SW480 (cell line): ENCODE measurements around the gene ST7L.

Experiments used
- DNase-seq: peaks from one replicate; pipeline ENCODE4 v3.0.0-alpha.2; 2016; ENCODE audit warnings: low spot score

Gene ST7L

GRCh38 chr1:112618114-112618720 is 724 bp downstream of the ST7L start:
- DNase-seq, result peak; percentile 16

GRCh38 chr1:112614460-112615065 is 4.4 kb downstream of the ST7L start:
- DNase-seq, result peak; percentile 29

DNA sequence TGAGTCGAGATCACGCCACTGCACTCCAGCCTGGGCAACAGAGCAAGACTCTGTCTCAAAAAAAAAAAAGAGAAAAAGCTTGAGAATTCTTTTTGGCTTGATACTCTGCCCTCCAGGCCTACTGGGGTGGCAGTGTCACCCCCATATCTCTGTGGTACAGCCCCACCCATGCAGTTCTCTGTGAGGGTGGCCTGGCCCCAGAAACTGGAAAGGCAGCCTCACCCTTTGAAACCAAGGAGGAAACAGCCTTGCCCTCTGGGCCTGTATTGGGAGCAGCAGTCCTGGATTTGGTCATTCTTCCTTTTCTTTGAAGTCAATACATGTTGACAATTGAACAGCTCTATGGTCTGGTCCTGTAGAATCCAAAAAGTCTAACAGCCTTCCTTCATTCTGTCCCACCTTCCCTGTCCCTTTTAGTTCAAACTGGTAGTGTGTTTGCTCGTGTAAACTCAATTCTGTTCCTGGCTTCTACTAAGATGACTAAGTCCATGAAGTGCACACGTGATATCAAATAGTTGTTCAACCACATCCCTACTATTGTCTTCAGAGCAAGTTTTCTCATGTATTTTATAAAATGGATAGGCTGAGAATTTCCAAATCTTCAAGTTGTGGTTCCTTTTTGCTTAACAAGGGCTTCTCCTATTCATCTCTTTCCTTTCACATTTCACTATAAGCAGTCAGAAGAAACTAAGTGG is 13.2 kb downstream of the ST7L start:
- no peak for DNase-seq

GRCh38 chr1:112603541-112603940 is 15.4 kb downstream of the ST7L start:
- DNase-seq, result no peak

DNA sequence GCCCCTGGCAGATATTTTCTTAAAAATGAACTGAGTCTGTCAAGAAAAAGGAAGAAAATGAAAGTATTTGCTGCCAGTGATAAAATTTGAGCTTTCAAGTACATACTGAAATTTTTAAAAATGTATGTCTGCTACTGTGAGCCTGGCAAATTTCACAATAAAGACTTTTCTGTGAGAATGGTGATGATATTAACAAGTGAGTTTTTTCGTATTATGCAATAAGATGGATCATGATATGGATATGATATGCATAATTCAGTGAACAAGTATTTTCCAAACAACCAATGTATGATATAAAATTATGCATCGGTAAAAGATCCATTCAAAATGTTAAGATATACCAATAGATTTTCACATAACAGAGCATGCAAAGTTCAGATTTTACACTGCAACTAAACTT is 15.9 kb downstream of the ST7L start:
- no peak for DNase-seq

GRCh38 chr1:112599477-112599876 is 19.5 kb downstream of the ST7L start:
- no peak for DNase-seq

DNA sequence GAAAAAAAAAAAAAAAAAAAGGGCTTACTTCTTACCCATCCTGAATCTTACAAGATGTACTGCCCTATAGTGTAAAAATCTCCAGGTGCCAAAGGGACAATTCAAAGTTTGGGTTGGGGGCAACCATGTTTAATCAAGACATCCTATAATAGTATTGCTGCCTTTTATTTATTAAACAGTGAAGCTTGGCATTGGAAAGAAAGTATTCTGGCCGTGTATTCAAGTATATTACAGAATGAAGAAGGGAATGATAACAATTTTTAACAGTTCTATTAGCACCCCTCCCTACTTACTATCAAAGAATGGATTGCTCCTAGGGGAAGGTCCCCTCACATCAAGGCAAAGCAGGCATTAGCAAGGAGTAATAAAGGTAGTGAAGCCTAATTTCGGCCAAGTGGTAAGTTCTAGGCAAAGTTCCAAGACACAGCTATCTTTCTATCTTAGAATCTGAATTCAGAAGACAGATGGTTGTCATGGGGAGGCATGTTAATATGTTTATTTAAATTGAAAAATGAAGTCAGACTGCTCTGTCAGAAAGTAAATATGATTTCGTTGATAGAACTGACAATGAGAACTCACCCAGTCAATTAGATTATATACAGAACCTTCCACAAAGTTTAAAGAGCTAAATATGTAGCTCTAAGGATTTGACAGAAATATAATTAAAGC is 24.6 kb downstream of the ST7L start:
- no peak for DNase-seq

- DNase-seq, result no peak
Observed at GRCh38 chr1:112589766-112590165, 29.2 kb downstream of the ST7L start.

DNA sequence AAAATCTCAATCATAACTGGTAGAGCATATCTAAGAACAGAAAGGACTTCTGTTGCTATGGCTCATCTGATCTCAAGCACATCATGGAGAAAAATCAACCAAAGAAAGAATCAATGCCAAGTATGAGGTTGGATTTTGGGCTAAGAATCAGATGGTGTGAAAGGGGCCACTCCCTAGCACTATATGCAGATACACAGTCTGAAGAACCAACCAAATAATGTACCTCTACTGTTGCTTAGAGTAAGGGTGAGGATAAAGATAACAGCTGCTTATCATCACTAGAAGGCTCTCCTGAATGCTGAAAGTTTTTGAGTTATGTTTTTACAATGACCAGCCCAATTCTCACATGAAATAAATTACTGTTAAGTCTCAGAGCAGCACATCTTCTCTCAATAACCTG is 35.6 kb downstream of the ST7L start:
- DNase-seq, result no peak

DNA sequence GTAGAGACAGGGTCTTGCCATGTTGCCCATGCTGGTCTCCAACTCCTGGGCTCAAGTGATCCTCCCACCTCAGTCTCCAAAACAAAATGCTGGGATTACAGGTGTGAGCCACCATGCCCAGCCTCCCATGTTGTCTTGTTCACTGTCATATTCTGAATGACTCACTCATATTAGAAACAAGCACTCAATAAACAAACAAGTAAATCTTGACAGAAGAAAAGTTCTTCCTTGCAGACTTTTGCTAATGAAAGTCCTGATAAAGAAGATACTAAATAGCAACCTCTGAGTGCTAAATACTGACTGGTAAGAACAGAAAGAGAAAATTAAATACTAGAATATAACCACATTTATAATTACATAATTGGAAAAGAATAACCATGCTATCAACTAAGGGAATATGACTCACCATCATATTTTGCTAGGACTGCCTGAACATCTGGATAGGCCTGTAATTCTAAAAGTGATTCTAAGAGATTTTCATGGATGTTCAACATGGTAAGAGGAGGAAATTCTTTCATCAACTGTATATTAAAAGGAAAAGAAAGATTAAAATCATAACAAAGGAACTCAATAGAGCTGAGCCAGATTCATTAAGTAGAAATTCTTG is 37.3 kb downstream of the ST7L start:
- no peak for DNase-seq

GRCh38 chr1:112579801-112580510 is 39.0 kb downstream of the ST7L start:
- no peak for DNase-seq

DNA sequence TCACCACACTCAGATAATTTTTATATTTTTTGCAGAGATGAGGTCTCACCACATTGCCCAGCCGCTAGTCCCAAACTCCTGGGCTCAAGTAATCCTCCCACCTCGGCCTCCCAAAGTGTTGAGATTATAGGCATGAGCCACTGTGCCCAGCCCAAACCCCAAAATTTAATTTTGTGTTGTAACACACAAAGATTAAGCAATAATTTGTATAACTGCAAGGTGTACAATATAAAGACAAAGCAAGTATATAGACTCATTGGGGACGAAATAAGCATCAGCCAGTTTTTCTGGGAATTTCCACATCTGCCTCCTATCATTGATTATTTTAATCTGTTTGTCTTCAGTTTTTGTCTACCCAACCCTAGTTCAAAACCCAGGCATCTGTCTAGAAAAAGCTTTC is 42.7 kb downstream of the ST7L start:
- no peak for DNase-seq

DNA sequence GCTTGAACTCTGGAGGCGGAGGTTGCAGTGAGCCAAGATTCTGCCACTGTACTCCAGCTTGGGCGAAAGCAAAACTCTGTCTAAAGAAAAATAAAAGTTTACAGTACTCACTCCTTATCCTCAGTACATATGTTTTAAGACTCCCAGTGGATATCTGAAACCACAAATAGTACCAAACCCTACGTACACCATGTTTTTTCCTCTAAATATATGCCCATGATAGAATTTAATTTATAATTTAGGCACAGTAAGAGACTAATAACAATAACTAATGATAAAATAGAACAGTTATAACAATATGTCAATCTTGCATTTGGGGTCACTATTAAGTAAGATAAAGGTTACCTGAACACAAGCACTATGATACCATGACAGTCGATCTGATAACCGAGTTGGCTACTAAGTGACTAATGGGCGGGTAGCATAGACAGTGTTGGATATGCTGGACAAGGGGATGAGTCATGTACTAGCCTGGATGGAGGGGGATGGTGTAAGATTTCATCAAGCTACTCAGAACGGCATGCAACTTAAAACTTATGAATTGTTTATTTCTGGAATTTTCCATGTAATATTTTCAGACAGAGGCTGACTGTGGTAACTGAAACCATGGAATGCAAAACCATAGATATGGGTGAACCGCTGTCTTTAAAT is 43.7 kb downstream of the ST7L start:
- peak; percentile 20 for DNase-seq

- DNase-seq, result no peak
Observed at GRCh38 chr1:112565800-112566199, 53.1 kb downstream of the ST7L start.

GRCh38 chr1:112564081-112564480 is 54.9 kb downstream of the ST7L start:
- no peak for DNase-seq

DNA sequence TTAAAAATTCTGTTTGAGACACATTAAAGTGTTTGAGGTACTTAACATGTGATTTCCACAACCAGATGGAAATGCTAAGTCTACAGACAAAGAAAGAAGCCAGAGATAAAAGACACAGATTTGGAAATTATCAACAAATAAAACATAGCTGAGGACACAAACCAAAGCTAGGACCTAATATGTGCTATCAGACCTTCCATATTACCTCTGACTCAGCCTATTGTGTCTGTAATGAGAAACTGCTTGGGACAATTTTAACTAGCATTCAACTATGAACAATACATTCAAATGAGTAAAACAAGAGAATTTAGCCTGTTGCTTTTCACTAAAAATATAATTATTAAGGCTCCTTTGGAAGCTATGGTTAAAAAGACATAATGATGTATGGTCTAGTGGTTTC is 55.6 kb downstream of the ST7L start:
- no peak for DNase-seq

- no peak for DNase-seq
Observed at GRCh38 chr1:112558634-112559033, 60.3 kb downstream of the ST7L start.

DNA sequence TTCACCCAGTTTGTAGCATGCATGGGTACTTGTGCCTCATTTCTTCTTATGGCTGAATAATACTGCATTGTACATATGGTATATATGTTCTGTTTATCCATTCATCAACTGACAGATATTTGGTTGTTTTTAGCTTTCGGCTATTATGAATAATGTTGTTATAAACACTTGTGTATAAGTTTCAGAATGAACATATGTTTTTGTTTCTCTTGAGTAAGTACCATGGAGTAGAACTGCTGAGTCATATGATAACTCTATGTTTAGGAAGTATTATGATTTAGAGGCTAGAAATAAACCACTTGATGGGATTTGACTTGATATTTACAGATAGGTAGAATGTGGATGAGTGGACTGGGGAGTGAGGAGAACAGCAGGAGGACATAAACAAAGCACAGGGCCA is 61.6 kb downstream of the ST7L start:
- DNase-seq, result no peak

DNA sequence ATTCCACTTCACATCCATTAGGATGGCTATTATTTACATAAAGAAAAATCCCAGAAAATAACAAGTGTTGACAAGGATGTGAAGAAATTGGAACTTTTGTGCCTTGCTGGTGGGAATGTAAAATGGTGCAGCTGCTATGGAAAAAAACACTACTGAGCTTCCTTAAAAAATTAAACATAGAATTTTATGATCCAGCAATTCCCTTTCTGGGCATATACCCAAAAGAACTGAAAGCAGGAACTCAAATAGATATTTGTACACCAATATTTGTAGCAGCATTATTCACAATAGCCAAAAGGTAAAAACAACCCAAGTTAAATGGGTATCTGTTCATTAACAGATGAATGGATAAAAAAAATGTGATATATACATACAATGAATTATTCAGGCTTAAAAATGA is 64.5 kb downstream of the ST7L start:
- no peak for DNase-seq

- no peak for DNase-seq
Observed at GRCh38 chr1:112549590-112549989, 69.4 kb downstream of the ST7L start.

DNA sequence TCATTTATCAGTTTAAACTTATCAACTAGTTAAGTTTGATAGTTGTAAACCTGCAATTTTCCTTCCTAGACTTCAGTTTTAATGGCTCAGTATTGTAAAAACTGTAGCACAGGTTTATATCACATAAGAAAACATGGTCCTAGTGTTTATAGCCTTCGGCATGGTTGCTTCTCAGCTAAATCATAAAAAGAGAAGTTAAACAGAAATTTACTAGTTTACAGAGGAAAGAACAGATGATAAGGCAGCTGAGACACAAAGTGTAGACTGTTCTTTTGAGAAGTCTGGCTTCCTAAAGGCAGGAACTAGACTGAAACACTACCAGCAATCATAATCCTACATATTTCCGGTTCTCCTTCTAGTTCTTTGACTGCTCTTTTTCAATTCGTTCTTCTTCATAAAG is 70.4 kb downstream of the ST7L start:
- DNase-seq, result no peak

DNA sequence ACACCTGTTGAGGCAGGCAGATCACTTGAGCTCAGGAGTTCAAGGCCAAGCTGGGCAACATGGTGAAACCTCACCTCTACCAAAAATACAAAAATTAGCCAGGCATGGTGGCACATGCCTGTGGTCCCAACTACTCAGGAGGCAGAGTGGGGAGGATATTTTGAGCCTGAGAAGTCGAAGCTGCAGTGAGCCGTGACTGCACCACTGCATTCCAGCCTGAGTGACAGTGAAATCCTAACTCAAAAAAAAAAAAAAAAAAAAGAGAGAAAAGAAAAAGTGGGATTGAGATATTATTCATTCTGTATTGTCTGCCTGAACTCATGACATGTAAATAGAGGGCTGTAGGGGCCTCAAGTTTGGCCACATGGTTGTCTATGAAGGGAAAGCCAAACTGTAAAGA is 72.9 kb downstream of the ST7L start:
- no peak for DNase-seq
